GM12801 (cell line): ENCODE measurements around the gene CLASP1.

Experiments used
- CTCF ChIP-seq: IDR thresholded peaks from one replicate; pipeline ENCODE4 v1.5.1; 2011; ENCODE audit warnings: control low read depth; ENCODE audit not compliant: insufficient read length; ENCODE audit errors: extremely low read depth

Gene CLASP1

DNA sequence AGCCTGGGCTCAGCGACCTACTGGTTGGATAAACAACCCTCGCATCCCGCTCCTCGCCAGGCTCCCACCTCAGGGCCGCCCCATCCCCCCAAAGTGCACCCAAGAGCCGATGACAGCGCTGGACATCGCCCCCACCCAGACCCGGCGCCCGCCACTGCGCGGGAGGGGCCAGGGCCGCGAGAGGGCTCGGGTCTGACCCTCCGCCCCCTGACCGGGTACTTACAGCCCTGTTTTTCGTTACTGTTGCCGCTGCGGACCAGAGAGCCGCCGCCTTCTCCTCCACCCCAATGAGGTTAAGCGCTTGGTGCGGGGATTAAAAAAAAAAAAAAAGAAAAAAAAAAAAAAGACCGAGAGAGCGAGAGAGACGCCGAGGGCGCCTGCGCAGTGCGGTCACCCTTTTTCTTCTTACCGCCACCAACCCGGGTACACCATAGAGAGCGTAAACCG is at the start of gene CLASP1:
TSS of gene CLASP1 (minus strand) at position 314 of the 447 bp plus-strand sequence. CDS start 43,567 bp downstream, outside the sequence.
- no peak for TF ChIP-seq CTCF

DNA sequence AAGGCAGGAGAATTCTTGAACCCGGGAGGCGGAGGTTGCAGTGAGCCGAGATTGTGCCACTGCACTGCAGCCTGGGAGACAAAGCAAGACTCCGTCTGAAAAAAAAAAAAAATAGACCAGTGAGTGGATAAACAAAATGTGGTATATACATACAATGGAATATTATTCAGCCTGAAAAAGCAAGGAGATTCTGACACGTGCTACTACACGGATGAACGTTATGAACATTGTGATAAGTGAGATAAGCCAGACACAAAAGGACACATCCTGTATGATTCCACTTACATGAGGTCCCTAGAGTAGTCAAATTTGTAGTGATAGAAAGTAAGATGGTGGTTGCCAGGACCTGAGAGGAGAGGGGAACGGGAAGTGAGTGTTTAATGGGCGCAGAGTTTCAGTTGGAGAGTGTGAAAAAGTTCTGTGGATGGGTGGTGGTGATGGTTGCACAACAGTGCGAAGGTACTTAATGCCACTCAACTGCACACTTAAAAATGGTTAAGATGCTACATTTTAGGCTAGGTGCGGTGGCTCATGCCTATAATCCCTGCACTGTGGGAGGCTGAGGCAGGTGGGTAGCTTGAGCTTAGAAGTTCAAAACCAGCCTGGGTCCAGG is 49.2 kb upstream of the CLASP1 start:
- TF ChIP-seq CTCF, result no peak

DNA sequence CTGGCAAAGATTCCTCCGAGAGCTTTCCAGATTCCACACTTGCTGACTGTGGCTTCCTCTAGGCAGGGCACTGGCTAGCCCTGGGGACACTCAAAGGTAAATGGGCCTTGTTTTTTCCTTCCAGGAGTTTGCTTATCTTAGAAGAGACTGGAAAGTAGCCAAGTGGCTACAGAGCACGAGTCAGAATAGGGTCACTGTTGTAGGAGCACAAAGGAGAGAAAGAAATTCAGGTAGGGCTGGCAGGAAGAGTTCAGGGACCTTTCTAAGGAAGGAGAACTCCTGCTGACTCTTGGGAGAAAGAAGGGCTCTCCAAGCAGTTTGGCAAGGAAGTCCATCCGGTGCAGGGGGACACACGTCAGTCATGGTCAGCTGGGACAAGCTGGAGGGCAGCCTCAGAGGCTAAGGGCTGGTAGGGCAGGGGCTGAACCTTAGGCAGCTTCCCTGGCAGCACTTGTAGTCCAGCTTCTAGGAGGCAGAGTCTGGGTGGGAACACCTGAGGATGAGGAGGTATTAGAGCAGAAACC is 47.9 kb upstream of the CLASP1 start:
- no peak for TF ChIP-seq CTCF

DNA sequence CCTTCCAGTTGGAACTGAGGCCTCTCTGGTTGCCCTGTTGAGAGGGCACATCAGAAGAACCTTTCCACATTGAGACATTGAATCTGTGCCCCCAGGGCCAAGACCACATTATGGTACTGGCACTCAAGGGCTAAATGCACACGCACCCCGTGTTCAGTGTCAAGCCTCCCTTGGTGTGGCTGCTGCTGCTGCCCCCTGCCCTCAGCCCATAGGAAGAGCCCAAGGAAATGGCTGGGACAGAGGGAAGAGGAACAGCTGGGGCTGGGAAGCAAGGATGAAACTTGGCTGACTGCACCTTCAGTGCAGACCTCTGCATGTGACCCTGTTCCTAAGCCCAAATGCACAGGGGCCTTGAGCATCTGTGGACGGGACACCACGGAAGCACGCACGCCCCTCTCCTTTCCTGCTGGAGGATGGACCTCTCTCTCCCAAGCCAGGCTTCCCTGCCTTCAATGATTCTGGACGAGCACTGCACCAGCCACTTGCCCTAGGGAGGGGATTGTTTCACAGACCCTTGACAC is 47.2 kb upstream of the CLASP1 start:
- no peak for TF ChIP-seq CTCF

DNA sequence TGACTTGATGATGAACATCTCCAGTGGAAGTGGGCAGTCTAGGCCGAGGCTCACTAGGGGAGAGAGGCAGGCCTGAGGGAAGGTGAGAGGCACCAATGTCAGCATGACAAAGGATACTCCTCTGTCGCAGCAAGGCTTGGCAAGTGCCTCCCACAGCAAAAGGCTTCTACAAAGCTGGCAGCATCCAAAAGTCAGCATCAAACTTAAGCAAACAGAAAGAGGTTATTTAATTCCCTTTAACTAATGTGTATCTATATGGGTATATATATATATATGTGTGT is 45.8 kb upstream of the CLASP1 start:
- no peak for TF ChIP-seq CTCF

- no peak for TF ChIP-seq CTCF
These were observed 45.3 kb upstream of the CLASP1 start for GRCh38 chr2:121694398-121695170.

- no peak for TF ChIP-seq CTCF
These were observed 40.8 kb upstream of the CLASP1 start for GRCh38 chr2:121690095-121690494.
